Gastrocnemius medialis (tissue), 4 donors: ENCODE results near the gene EFCAB6.

Experiments
- POLR2A ChIP-seq, 2 donors: fragments of 450-650 bp; IDR thresholded peaks; one replicate each; pipeline ENCODE4 v1.6.1; 2017; ENCODE audit warnings: antibody characterized with exemption in 2 of 2, mild to moderate bottlenecking in 2 of 2, moderate library complexity in 2 of 2
- TF ChIP-seq, protein P1 (sequence below), 5 experiments: fragments of 450-650 bp in 3 of 5; fragments of 200-600 bp in 2 of 5; sonication (generic) in 2 of 5; IDR thresholded peaks in 4 of 5; conservative IDR thresholded peaks in 1 of 5; 1 replicate in 4 of 5; 2 replicates in 1 of 5; pipeline ENCODE4 v1.5.1; 2016 to 2019; ENCODE audit warnings: antibody characterized with exemption in 5 of 5, mild to moderate bottlenecking in 3 of 5, moderate library complexity in 3 of 5

DNA sequence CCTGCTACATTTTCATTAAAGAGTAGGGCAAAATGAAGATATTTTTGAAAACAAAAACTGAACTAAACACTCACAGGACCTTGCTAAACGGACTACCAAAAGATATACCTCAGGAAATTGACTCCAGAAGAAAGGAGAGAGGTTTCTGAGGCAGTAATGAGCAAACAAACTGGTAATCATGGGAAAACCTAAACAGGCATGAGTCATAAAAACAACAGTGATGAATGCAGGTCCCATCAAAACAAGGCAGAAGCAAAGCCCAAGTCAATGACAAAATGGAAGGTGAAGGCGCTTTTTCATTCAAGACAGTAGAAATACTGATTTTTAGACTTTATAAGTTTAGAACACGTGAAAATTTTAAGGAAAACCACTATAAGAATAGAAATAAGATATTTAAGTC lies 104.5 kb downstream of the EFCAB6 start:
- no peak for TF ChIP-seq POLR2A (IDR thresholded peaks at IDR 0.05)
- TF ChIP-seq, protein P1, sequence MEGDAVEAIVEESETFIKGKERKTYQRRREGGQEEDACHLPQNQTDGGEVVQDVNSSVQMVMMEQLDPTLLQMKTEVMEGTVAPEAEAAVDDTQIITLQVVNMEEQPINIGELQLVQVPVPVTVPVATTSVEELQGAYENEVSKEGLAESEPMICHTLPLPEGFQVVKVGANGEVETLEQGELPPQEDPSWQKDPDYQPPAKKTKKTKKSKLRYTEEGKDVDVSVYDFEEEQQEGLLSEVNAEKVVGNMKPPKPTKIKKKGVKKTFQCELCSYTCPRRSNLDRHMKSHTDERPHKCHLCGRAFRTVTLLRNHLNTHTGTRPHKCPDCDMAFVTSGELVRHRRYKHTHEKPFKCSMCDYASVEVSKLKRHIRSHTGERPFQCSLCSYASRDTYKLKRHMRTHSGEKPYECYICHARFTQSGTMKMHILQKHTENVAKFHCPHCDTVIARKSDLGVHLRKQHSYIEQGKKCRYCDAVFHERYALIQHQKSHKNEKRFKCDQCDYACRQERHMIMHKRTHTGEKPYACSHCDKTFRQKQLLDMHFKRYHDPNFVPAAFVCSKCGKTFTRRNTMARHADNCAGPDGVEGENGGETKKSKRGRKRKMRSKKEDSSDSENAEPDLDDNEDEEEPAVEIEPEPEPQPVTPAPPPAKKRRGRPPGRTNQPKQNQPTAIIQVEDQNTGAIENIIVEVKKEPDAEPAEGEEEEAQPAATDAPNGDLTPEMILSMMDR (IDR thresholded peaks at IDR 0.05 in 4 of 5, conservative IDR thresholded peaks at IDR 0.05 in 1 of 5) = no peak
